NCI-H1417 treated with DMSO at 0.1 percent for 48 hours (cell line): ENCODE measurements around the gene ANKS1A.

Experiments used
- DNase-seq: peaks from one replicate; lab custom pipeline; 2025; lab: John Stamatoyannopoulos, UW

Gene ANKS1A

DNA sequence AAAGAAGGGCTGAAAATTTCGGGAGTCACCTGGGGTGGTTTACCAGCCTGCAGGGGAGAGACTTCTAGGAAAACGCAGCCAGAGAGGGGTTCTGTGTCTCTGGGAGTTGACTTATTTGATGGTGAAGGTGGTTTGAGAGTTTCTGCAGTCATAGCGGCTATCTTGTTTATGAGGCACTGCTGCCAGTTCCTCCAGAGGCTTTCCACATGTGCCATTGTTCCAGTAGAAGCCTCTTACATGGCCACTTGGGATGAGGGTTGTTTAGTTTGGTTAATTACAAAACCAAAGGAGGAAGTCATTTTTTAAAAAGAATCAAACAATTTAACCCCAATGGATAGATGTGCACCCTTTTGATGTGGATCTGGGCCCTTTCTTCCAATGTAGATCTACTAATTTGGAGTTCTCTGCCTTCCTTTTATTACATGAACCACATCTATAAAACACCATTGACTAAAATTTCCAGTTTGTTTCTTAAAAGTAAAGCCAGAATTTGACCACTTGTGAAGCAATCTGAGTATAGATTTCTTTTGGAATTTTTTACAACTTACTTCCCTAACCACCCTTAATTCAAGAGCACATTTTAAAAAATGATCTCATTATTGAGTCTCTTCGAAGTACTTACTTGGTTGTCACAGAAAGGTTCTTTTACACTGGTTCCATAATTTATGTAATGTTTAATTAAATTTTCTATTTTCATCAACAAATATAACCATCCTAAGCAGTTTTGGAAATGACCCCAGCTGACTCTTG is 154.5 kb downstream of the ANKS1A start:
- no peak for DNase-seq

DNA sequence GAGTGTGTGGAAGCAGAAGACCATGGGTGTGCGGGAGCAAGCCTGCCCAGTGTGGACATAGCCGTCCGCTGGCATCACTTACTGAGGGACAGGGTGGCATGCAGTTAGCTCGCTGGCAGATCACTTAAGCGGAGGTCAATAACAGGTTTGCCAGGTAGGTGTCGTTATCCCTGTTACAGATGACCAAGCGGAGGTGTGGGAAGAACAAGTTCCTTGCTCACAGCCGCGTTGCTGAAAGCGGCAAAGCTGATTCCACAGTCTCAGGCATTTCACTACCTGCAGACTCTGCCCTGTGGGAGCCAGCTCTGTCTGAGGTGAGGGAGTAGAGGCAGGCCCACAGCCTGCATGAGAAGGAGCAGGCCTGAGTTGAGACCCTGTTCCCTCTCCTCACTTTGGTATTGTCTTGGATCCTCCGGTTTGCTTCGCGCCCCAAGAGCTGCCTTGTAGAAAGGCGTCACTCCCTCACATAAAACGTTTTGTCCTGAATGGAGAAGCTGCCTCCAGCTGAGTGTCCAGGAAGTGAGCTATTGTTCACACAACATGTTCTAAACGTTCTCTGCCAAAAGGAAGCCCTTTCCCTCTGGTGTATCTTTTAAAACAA is 155.2 kb downstream of the ANKS1A start:
- DNase-seq = no peak

- no peak for DNase-seq
Observed at GRCh38 chr6:35044761-35045421, 155.8 kb downstream of the ANKS1A start.

DNA sequence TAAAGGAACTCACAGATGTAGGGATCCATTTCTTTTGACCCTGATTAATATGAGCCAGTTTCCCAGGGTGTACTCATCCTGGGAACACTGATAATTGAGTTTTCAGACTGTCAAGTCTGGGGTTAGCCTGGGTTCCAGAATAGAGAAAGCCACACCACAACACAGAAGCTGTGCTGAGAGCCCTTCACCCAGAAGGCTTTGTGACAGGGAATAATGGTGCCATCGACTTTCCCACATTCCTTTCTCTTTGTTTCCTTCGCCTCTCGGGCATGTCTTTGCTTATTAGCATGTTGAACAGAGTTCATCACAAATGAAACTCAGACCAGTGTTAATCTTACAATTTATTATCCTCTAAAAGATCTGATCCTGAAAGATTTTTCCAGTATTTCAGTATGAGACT is 157.0 kb downstream of the ANKS1A start:
- no peak for DNase-seq

DNA sequence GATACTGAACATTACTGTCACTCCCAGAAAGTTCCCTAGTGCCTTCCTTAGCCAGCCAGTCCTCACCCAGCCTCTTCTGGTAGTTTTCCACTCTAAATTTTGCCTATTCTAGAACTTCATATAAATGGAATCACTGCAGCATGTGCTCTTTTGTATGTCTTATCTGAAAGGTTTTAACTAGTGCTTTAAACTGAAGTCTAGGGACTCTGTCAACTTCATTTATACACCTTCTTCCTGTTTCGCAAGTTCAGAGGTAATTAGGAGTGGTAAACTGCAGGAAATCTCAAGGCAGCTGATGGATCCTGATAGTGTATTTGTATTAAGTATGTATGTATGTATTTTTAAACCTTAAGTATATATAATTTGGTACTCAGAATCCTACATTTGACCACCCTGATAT is 157.8 kb downstream of the ANKS1A start:
- DNase-seq = no peak

GRCh38 chr6:35047265-35048011 is 158.4 kb downstream of the ANKS1A start:
- no peak for DNase-seq

DNA sequence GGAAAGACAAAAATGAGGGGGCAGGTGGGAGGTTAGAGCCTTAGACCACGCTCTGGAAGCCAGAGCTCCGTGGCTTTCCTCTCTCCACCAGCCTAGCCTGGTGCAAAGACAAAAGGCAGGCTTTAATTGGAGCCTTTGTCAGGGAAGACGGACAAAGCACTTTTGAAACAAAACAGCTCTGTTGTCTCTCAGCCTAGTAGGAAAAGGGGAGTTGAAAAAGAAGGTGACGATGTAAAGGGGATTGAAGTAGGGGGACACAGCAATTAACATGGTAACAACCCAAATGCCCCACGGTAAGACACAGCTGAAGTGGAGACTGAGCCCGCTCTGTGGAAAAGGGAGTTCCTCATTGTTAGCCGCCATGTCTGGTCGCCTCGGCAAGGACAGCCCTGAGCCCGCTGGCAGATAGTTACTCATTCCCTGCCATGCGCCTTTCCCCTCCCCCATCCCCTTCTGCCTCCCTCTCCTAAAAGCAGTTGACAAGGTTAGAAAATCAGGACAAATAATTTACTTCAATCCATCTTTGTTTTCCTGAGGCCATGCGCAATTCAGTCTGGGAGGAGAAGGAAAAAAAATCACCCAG is 159.1 kb downstream of the ANKS1A start:
- DNase-seq = no peak

DNA sequence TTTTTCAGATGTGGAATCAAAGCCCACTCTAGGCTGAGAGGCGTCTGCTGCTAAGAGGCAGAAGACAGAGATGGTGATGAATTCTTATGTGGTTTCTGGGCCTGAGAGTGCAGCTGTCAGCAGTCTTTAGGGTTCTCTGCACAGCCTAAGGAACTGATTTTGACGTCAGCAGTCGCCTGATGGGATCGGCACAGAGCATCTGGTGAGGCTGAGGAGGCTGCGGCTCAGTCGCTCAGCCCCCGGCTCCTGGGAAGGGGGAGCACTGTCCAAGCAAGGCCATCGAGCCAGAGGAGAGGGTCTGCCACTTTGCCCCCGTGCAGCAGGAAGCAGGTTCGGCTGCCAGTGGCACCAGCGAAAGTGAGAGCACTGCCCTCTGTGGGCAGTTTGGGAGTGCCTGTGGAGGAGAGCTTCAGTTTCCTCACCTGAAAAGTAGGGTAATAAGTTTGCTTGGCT is 159.6 kb downstream of the ANKS1A start:
- DNase-seq = no peak

GRCh38 chr6:35049156-35049735 is 160.2 kb downstream of the ANKS1A start:
- no peak for DNase-seq

DNA sequence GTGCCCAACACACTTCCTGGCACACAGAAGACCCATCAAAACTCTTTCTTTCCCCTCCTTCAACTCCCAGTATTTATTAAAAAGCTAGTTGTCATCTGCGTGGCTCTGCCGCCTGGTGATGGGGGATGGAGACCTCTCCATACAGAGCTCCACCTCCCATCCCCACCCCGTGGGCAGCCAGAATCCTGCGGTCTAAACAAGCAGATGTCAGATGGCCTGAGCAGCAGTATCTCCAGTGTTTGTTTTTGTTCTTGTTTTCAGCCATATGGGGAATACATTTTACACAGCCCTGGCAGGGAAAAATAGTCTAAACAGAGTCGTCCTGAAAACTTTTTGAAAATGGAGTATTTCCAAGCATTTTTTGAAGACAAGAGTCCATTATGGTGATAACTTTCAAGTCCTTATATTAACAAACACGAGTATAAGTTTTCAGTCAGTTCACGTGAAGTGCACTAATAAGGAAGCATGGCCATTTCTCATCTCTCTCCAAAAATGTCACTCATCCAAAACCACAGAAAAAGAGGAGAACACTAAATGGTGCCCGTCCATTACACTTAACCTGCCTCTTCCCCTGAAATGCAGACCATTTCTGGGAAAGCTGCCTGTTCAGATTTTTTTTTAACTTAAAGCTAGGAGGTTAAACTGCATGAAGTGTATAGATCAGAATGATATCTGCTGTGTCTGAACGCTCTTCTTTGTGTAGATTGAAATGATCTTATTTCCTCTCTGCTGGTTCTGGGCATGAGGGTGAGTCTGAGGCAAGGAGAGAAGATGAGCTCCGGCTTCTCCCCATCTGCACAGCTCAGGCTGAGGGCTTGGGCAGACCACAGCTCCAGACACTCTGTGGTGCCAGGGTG is 161.1 kb downstream of the ANKS1A start:
- DNase-seq = no peak

DNA sequence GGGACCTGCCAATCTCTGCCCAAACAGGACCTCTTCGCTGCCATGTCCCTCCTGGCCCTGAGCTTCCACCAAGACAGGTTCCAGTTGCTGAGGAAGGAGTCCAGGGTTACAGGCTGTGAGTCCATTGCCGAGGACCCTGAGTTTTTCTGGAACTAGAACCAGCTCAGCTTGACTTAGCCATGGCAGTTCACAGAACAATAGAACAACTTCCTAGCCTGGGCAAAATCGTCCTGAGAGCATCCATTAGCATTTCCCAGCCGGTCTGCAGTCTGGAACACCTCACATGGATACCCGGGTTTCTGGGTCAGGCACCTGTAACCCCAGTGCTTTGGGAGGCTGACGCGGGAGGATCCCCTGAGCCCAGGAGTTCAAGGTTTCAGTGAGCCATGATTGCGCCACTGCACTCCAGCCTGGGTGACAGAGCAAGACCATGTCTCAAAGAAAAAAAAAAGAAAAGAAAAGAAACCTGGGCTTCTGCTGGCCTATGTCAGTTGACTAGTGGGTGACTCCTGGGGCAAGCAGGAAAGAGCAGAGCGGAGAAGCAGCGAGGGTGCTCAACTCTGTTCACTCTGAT is 161.8 kb downstream of the ANKS1A start:
- DNase-seq = no peak

DNA sequence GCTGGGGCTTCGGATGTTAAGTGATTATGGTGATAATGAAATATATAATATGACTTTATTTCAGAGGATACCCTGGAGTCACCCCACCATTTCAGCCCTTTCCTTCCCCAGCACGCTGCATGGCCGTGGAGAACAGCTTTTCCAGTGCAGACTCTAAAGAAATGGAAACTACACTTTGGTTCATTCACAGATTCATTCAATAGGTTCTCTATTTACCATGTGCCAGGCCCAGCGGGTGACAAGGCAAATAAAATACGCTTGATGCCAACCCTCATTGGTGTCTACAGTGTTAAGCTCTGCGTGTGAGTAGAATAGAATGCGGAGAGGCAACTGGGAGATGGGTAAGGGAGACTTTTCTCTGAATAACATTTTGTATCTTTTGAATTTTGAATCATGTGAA is 162.3 kb downstream of the ANKS1A start:
- no peak for DNase-seq

DNA sequence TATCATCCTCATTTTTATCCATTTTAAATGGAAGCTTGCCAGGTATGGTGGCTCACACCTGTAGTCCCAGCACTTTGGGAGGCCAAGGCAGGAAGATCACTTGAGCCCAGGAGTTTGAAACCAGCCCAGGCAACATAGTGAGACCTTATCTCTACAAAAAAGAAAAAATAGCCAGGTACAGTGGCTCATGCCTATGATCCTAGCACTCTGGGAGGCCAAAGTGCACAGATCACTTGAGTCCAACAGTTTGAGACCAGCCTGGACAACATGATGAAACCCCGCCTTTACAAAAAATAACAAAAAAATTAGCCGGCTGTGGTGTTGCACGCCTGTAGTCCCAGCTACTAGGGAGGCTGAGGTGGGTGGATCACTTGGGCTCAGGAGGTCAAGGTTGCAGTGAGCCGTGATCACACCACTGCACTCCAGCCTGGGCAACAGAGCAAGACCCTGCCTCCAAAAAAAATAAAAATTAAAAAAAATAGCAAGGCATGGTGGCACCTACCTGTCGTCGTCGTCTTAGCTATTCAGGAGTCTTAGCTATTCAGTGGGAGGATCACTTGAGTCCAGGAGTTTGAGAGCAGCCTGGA is 163.0 kb downstream of the ANKS1A start:
- no peak for DNase-seq

DNA sequence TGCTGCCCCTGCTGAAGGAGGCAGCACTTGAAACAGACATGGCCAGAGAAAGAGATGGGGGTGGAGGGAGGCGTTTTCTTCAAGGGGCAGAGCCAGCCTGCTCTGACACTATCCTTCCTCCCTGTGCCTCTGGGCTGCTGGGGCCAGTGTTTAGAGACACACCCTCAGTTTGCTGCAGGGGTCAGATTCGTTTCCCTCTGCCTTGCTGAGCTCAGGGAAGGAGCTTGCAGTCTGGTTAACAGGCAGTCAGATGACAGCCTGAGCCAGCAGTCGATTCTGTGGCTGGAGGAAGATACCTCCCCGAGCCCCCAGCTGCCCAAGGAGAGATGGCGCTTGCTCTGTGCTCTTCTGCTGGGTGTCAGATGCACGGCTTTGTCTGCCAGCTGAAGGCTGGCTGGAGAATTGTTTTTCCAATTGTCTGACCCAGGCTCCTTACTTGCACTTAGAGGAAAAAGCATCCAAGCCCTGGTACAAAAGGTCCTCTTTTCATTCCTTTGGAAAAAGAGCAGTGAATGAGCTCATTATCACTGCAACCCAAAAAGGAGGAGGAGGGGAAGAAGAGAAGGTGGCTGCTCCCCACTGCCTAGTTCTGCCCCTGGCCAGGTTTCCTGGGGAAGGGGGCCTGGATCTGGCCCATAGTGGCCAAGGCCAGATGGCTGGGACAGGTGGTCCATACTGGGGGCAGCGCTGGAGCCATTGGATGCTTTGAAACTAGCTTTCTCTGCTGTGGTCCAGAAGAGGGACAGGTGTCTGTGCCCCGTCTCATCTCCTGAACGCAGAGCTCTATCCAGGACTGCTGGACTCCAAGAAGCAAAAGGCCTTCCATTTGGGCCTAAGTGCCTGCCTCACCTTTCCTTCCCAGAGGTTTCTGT is 163.9 kb downstream of the ANKS1A start:
- DNase-seq = no peak

DNA sequence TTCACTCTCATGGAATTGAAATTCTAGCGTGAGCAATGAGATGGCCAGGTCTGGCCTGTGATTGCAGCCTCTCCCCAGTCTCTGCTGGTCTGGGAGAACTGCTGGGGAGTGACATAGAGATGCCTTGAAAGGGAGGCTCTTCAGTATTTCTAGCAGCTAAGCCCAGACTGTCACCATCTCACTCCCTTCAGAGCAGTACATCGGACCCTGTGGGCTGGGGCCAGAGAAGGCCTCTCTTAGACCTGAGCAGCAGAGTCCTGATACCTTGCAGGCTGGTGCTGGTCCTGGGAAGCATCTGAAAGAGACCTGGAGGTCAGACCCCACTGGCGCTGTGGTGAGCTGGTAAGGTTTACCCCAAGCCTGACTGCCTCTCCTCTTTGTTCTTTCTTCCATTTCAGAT is 164.6 kb downstream of the ANKS1A start:
- DNase-seq = no peak

GRCh38 chr6:35054106-35054742 is 165.2 kb downstream of the ANKS1A start:
- DNase-seq = no peak

DNA sequence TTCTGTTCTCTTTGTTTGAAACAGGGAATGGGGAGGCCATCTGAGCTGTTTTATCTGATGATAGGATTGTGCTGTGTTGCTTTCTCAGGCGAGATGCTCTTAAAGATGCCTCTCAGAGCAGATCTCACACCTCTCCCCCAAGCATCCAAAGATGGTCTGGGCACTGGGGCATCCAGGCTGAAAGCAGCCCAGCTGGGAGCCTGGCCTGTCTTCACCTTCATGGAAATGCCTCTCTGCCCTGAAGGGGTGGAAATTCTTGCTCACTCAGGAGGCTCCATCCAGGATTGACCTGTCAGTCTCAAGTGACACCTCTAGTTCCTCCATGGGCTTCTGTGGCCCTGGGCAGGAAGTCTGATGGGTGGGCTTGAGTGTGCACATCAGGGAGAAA is 165.7 kb downstream of the ANKS1A start:
- DNase-seq = no peak

DNA sequence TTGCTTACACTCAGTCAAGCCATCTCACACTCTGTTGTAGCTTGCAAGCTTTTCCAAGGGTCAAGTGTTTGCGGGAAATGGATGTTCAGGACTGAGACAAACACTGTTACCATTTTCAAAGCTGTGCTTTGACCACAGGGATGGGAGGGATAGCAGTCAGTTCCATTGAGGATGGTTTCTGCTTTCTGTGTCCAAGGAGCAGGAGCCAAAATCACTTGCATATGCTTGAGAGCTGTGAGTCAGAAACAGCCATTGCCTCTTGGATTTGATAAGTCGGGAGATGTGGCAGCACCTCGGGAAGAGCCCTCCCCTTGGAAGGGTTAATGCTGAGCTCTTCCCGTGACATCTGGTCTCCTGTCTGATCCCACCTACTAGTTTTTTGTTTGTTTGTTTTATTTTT is 166.8 kb downstream of the ANKS1A start:
- no peak for DNase-seq

- DNase-seq = no peak
Observed at GRCh38 chr6:35056952-35057351, 167.9 kb downstream of the ANKS1A start.
